Measurements from ENCODE around the gene USP38.

USP38 gene

GRCh38 chr4:143243041-143243440, 58.3 kb downstream of the USP38 start:
- no CpG with 5 or more reads among the region's 2 CpGs for WGBS, 2 experiments (ENCODE audit: insufficient coverage in 2 of 2)
- H3K4me1 ChIP-seq (ENCODE audit: control insufficient read depth, insufficient read depth, low read length, poor library complexity, severe bottlenecking), result no peaks in the 10 kb centered on the region

GRCh38 chr4:143246977-143247376, 62.3 kb downstream of the USP38 start:
- no peaks in the 10 kb centered on the region for H3K4me1 ChIP-seq (ENCODE audit: control insufficient read depth, insufficient read depth, low read length, poor library complexity, severe bottlenecking)
- H3K27ac ChIP-seq (ENCODE audit: low read depth, low read length, severe bottlenecking), result no peak overlapping the region
- 83% methylated on average over 3 of the region's 4 CpGs; no CpG with 5 or more reads in 1 of the 2 experiments for WGBS, 2 experiments (ENCODE audit: insufficient coverage in 2 of 2)
- no peaks in the 10 kb centered on the region for H3K9me3 ChIP-seq (ENCODE audit: control insufficient read depth, low read length)
- no peaks in the 10 kb centered on the region for H3K36me3 ChIP-seq (ENCODE audit: control insufficient read depth, insufficient read depth, low read length)
- no peak overlapping the region for H3K4me3 ChIP-seq (ENCODE audit: extremely low read depth, insufficient read depth, low read length, poor library complexity, severe bottlenecking)

More at GRCh38 chr4:143243041-143243440, 58.3 kb downstream of the USP38 start:
- no peak overlapping the region for H3K4me3 ChIP-seq (ENCODE audit: extremely low read depth, insufficient read depth, low read length, poor library complexity, severe bottlenecking)
- H3K27ac ChIP-seq (ENCODE audit: low read depth, low read length, severe bottlenecking), result no peak overlapping the region
- H3K36me3 ChIP-seq (ENCODE audit: control insufficient read depth, insufficient read depth, low read length), result no peaks in the 10 kb centered on the region
- H3K9me3 ChIP-seq (ENCODE audit: control insufficient read depth, low read length), result no peaks in the 10 kb centered on the region

- Histone ChIP-seq H3K4me1 (ENCODE audit: control insufficient read depth, insufficient read depth, low read length, poor library complexity, severe bottlenecking) (no peaks in the 10 kb centered on the region), H3K9me3 (ENCODE audit: control insufficient read depth, low read length) (no peaks in the 10 kb centered on the region), H3K36me3 (ENCODE audit: control insufficient read depth, insufficient read depth, low read length) (no peaks in the 10 kb centered on the region), H3K4me3 (ENCODE audit: extremely low read depth, insufficient read depth, low read length, poor library complexity, severe bottlenecking) (no peak overlapping the region), H3K27ac (ENCODE audit: low read depth, low read length, severe bottlenecking) (no peak overlapping the region)
- 100% methylated on average over 1 of the region's 2 CpGs; no CpG with 5 or more reads in 1 of the 2 experiments for WGBS, 2 experiments (ENCODE audit: insufficient coverage in 2 of 2)
These were observed 63.1 kb downstream of the USP38 start for GRCh38 chr4:143247866-143248265.

- Histone ChIP-seq H3K9me3 (ENCODE audit: control insufficient read depth, low read length) (no peaks in the 10 kb centered on the region), H3K36me3 (ENCODE audit: control insufficient read depth, insufficient read depth, low read length) (no peaks in the 10 kb centered on the region), H3K4me1 (ENCODE audit: control insufficient read depth, insufficient read depth, low read length, poor library complexity, severe bottlenecking) (no peaks in the 10 kb centered on the region), H3K4me3 (ENCODE audit: extremely low read depth, insufficient read depth, low read length, poor library complexity, severe bottlenecking) (no peak overlapping the region), H3K27ac (ENCODE audit: low read depth, low read length, severe bottlenecking) (no peak overlapping the region)
- WGBS, 2 experiments (ENCODE audit: insufficient coverage in 2 of 2), result 89 to 92% methylated on average over 2 of the region's 4 CpGs
These were observed 64.1 kb downstream of the USP38 start for GRCh38 chr4:143248827-143249226.

- Histone ChIP-seq H3K36me3 (ENCODE audit: control insufficient read depth, insufficient read depth, low read length) (no peaks in the 10 kb centered on the region), H3K4me1 (ENCODE audit: control insufficient read depth, insufficient read depth, low read length, poor library complexity, severe bottlenecking) (no peaks in the 10 kb centered on the region), H3K27ac (ENCODE audit: low read depth, low read length, severe bottlenecking) (no peak overlapping the region), H3K9me3 (ENCODE audit: control insufficient read depth, low read length) (no peaks in the 10 kb centered on the region), H3K4me3 (ENCODE audit: extremely low read depth, insufficient read depth, low read length, poor library complexity, severe bottlenecking) (no peak overlapping the region)
- 90 to 91% methylated on average over 2 of the region's 3 CpGs for WGBS, 2 experiments (ENCODE audit: insufficient coverage in 2 of 2)
These were observed 65.9 kb downstream of the USP38 start for GRCh38 chr4:143250617-143251016.

GRCh38 chr4:143251348-143251747, 66.6 kb downstream of the USP38 start:
- WGBS, 2 experiments (ENCODE audit: insufficient coverage in 2 of 2), result 80 to 100% methylated on average over 1 of the region's 1 CpG
- no peaks in the 10 kb centered on the region for H3K9me3 ChIP-seq (ENCODE audit: control insufficient read depth, low read length)
- no peak overlapping the region for H3K27ac ChIP-seq (ENCODE audit: low read depth, low read length, severe bottlenecking)
- H3K36me3 ChIP-seq (ENCODE audit: control insufficient read depth, insufficient read depth, low read length), result no peaks in the 10 kb centered on the region
- H3K4me3 ChIP-seq (ENCODE audit: extremely low read depth, insufficient read depth, low read length, poor library complexity, severe bottlenecking), result no peak overlapping the region
- H3K4me1 ChIP-seq (ENCODE audit: control insufficient read depth, insufficient read depth, low read length, poor library complexity, severe bottlenecking), result no peaks in the 10 kb centered on the region

GRCh38 chr4:143251779-143252178, 67.1 kb downstream of the USP38 start:
- WGBS, 2 experiments (ENCODE audit: insufficient coverage in 2 of 2), result no CpG with 5 or more reads among the region's 1 CpG
- H3K27ac ChIP-seq (ENCODE audit: low read depth, low read length, severe bottlenecking), result no peak overlapping the region
- H3K4me1 ChIP-seq (ENCODE audit: control insufficient read depth, insufficient read depth, low read length, poor library complexity, severe bottlenecking), result no peaks in the 10 kb centered on the region
- H3K36me3 ChIP-seq (ENCODE audit: control insufficient read depth, insufficient read depth, low read length), result no peaks in the 10 kb centered on the region
- no peaks in the 10 kb centered on the region for H3K9me3 ChIP-seq (ENCODE audit: control insufficient read depth, low read length)
- no peak overlapping the region for H3K4me3 ChIP-seq (ENCODE audit: extremely low read depth, insufficient read depth, low read length, poor library complexity, severe bottlenecking)

GRCh38 chr4:143252478-143252877, 67.8 kb downstream of the USP38 start:
- no peaks in the 10 kb centered on the region for H3K9me3 ChIP-seq (ENCODE audit: control insufficient read depth, low read length)
- no peaks in the 10 kb centered on the region for H3K36me3 ChIP-seq (ENCODE audit: control insufficient read depth, insufficient read depth, low read length)
- no peak overlapping the region for H3K27ac ChIP-seq (ENCODE audit: low read depth, low read length, severe bottlenecking)
- H3K4me1 ChIP-seq (ENCODE audit: control insufficient read depth, insufficient read depth, low read length, poor library complexity, severe bottlenecking), result no peaks in the 10 kb centered on the region
- no peak overlapping the region for H3K4me3 ChIP-seq (ENCODE audit: extremely low read depth, insufficient read depth, low read length, poor library complexity, severe bottlenecking)
- WGBS, 2 experiments (ENCODE audit: insufficient coverage in 2 of 2), result 80 to 86% methylated on average over 1 of the region's 3 CpGs

GRCh38 chr4:143253166-143253565, 68.4 kb downstream of the USP38 start:
- H3K4me1 ChIP-seq (ENCODE audit: control insufficient read depth, insufficient read depth, low read length, poor library complexity, severe bottlenecking), result no peaks in the 10 kb centered on the region
- H3K36me3 ChIP-seq (ENCODE audit: control insufficient read depth, insufficient read depth, low read length), result no peaks in the 10 kb centered on the region
- 92 to 100% methylated on average over 1 of the region's 2 CpGs for WGBS, 2 experiments (ENCODE audit: insufficient coverage in 2 of 2)
- H3K9me3 ChIP-seq (ENCODE audit: control insufficient read depth, low read length), result no peaks in the 10 kb centered on the region
- no peak overlapping the region for H3K4me3 ChIP-seq (ENCODE audit: extremely low read depth, insufficient read depth, low read length, poor library complexity, severe bottlenecking)
- no peak overlapping the region for H3K27ac ChIP-seq (ENCODE audit: low read depth, low read length, severe bottlenecking)

GRCh38 chr4:143254491-143255226, 69.9 kb downstream of the USP38 start:
- no peaks in the 10 kb centered on the region for H3K36me3 ChIP-seq (ENCODE audit: control insufficient read depth, insufficient read depth, low read length)
- 77 to 94% methylated on average over 3 of the region's 5 CpGs for WGBS, 2 experiments (ENCODE audit: insufficient coverage in 2 of 2)
- no peak overlapping the region for H3K4me3 ChIP-seq (ENCODE audit: extremely low read depth, insufficient read depth, low read length, poor library complexity, severe bottlenecking)
- H3K9me3 ChIP-seq (ENCODE audit: control insufficient read depth, low read length), result no peaks in the 10 kb centered on the region
- no peaks in the 10 kb centered on the region for H3K4me1 ChIP-seq (ENCODE audit: control insufficient read depth, insufficient read depth, low read length, poor library complexity, severe bottlenecking)
- H3K27ac ChIP-seq (ENCODE audit: low read depth, low read length, severe bottlenecking), result no peak overlapping the region

- Histone ChIP-seq H3K27ac (ENCODE audit: low read depth, low read length, severe bottlenecking) (no peak overlapping the region), H3K4me1 (ENCODE audit: control insufficient read depth, insufficient read depth, low read length, poor library complexity, severe bottlenecking) (no peaks in the 10 kb centered on the region), H3K9me3 (ENCODE audit: control insufficient read depth, low read length) (no peaks in the 10 kb centered on the region), H3K36me3 (ENCODE audit: control insufficient read depth, insufficient read depth, low read length) (no peaks in the 10 kb centered on the region), H3K4me3 (ENCODE audit: extremely low read depth, insufficient read depth, low read length, poor library complexity, severe bottlenecking) (no peak overlapping the region)
- WGBS, 2 experiments (ENCODE audit: insufficient coverage in 2 of 2), result 67 to 88% methylated on average over 1 to 2 of the region's 2 CpGs
These were observed 71.7 kb downstream of the USP38 start for GRCh38 chr4:143256456-143256855.
